ENCODE measurements around the gene TSHZ2.

GRCh38 chr20:53282217-53282955 is 310.2 kb downstream of the TSHZ2 start:
- TF ChIP-seq, protein P1, sequence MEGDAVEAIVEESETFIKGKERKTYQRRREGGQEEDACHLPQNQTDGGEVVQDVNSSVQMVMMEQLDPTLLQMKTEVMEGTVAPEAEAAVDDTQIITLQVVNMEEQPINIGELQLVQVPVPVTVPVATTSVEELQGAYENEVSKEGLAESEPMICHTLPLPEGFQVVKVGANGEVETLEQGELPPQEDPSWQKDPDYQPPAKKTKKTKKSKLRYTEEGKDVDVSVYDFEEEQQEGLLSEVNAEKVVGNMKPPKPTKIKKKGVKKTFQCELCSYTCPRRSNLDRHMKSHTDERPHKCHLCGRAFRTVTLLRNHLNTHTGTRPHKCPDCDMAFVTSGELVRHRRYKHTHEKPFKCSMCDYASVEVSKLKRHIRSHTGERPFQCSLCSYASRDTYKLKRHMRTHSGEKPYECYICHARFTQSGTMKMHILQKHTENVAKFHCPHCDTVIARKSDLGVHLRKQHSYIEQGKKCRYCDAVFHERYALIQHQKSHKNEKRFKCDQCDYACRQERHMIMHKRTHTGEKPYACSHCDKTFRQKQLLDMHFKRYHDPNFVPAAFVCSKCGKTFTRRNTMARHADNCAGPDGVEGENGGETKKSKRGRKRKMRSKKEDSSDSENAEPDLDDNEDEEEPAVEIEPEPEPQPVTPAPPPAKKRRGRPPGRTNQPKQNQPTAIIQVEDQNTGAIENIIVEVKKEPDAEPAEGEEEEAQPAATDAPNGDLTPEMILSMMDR (IDR thresholded peaks at IDR 0.05), result no peak
- no peak for TF ChIP-seq EZH2 (IDR thresholded peaks at IDR 0.05; ENCODE audit: borderline replicate concordance, insufficient read depth, low read depth, low read length, poor library complexity, severe bottlenecking)
